OCI-LY7 (cell line): ENCODE measurements around the gene KCTD18. TPM values are rescaled to one million over a fixed set of nuclear protein-coding genes. Genes with fewer than 3 reads are reported as not detected.

ENCODE experiments used
- Bru-seq: library from RNA; stranded (reverse); fragments of 400-500 nt; gene quantifications from one replicate; lab custom pipeline; 2021; lab: Mats Ljungman, UMichigan
- BruChase-seq, 2 experiments: library from RNA; stranded (reverse); fragments of 400-500 nt; gene quantifications; one replicate each; lab custom pipeline; 2021; lab: Mats Ljungman, UMichigan
- BruUV-seq: library from RNA; stranded (reverse); fragments of 400-500 nt; replicated peaks from 2 replicates; lab custom pipeline; 2021; lab: Mats Ljungman, UMichigan
- CTCF ChIA-PET: fragments of 300-600 bp; sonication (Branson Sonifier 250); formaldehyde crosslinking; loops from one replicate; lab custom pipeline; 2022; ENCODE audit warnings: antibody characterized with exemption; ENCODE audit not compliant: unreplicated experiment; lab: Charles Lee
- POLR2A ChIA-PET: fragments of 300-600 bp; sonication (Branson Sonifier 250); formaldehyde crosslinking; loops from one replicate; lab custom pipeline; 2022; ENCODE audit warnings: antibody characterized with exemption; lab: Charles Lee
- DNase-seq: peaks from one replicate; pipeline ENCODE4 v3.0.0-alpha.2; 2015; ENCODE audit warnings: low spot score
- H2AFZ ChIP-seq: fragments of 200-600 bp; sonication (generic), shearing (Covaris generic); 2 replicates; pipeline ENCODE4 v1.6.1; 2014; ENCODE audit warnings: mild to moderate bottlenecking, antibody characterized with exemption, low read length, moderate library complexity
- H3K27ac ChIP-seq: fragments of 200-600 bp; sonication (generic); 2 replicates; pipeline ENCODE4 v1.5.1; 2014; ENCODE audit warnings: mixed run types, low read depth, mild to moderate bottlenecking, moderate library complexity, low read length, inconsistent platforms; ENCODE audit not compliant: poor library complexity, severe bottlenecking
- H3K36me3 ChIP-seq: fragments of 200-600 bp; sonication (generic); 2 replicates; pipeline ENCODE4 v1.6.1; 2014; ENCODE audit warnings: mild to moderate bottlenecking, antibody characterized with exemption, low read length, moderate library complexity, mixed read lengths; ENCODE audit not compliant: insufficient read depth
- H3K4me1 ChIP-seq: fragments of 200-600 bp; sonication (generic); 2 replicates; pipeline ENCODE4 v1.5.1; 2014; ENCODE audit warnings: mild to moderate bottlenecking, low read length; ENCODE audit not compliant: insufficient read depth, poor library complexity, severe bottlenecking
- H3K4me2 ChIP-seq: fragments of 200-600 bp; sonication (generic); 2 replicates; pipeline ENCODE4 v1.6.1; 2014; ENCODE audit warnings: mild to moderate bottlenecking, low read length
- H3K4me3 ChIP-seq: fragments of 200-600 bp; sonication (generic); 2 replicates; pipeline ENCODE4 v1.5.1; 2014; ENCODE audit warnings: mild to moderate bottlenecking, low read depth, low read length; ENCODE audit not compliant: poor library complexity, severe bottlenecking
- H3K79me2 ChIP-seq: fragments of 200-600 bp; sonication (generic); 2 replicates; pipeline ENCODE4 v1.6.1; 2016; ENCODE audit warnings: low read depth, mild to moderate bottlenecking, low read length, moderate library complexity, mixed read lengths; ENCODE audit not compliant: insufficient read depth
- H3K9me2 ChIP-seq: fragments of 200-600 bp; sonication (generic); 2 replicates; pipeline ENCODE4 v1.6.1; 2016; ENCODE audit warnings: mild to moderate bottlenecking, low read length, mixed read lengths; ENCODE audit not compliant: insufficient read depth
- H3K9me3 ChIP-seq: fragments of 200-600 bp; sonication (generic); 2 replicates; pipeline ENCODE4 v1.6.1; 2014; ENCODE audit warnings: mild to moderate bottlenecking, mixed run types, low read length, mixed read lengths
- H4K20me1 ChIP-seq: fragments of 200-600 bp; sonication (generic); 2 replicates; pipeline ENCODE4 v1.6.1; 2014; ENCODE audit warnings: mild to moderate bottlenecking, antibody characterized with exemption, low read length, moderate library complexity, mixed read lengths; ENCODE audit not compliant: insufficient read depth
- EZH2phosphoT487 ChIP-seq: fragments of 200-600 bp; sonication (generic); IDR thresholded peaks from 2 replicates; pipeline ENCODE4 v1.6.1; 2018; ENCODE audit warnings: low read depth, borderline replicate concordance, mild to moderate bottlenecking, mixed run types, antibody characterized with exemption, low read length, moderate library complexity, mixed read lengths
- intact Hi-C: fragments of 100-400 bp; cut with micrococcal nuclease; formaldehyde crosslinking; loops from one replicate; pipeline ENCODE4 v1.10.0; 2022; ENCODE audit not compliant: unreplicated experiment
- long read RNA-seq: library from polyadenylated mRNA; stranded (forward); transcript quantifications from one replicate; pipeline ENCODE4 v2.0.0, GENCODE V29; 2022
- total RNA-seq, 2 experiments: library from RNA; depleted of rRNA in 1 of 2; stranded (reverse); fragments of >200 nt in 1 of 2; shearing (Covaris generic) in 1 of 2; gene quantifications; 2 replicates each; pipeline ENCODE4 v1.2.3, GENCODE V29; 2014 to 2022
- TF ChIP-seq, protein P1 (sequence below): fragments of 200-600 bp; sonication (generic); conservative IDR thresholded peaks from 2 replicates; pipeline ENCODE4 v1.5.1; 2014; ENCODE audit warnings: mild to moderate bottlenecking, antibody characterized with exemption, low read length, moderate library complexity, mixed read lengths

KCTD18 gene
- total RNA-seq (2014; rRNA removed; shearing (Covaris generic)) (10.9 and 12.7 TPM in 2 replicates), total RNA-seq (2022) (16.2 and 20.0 TPM in 2 replicates), Bru-seq, nascent RNA (percentile 70 among the genes with signal in this experiment), BruChase-seq, experiment 1, labeled RNA remaining after a 6-hour chase (percentile 59 among the genes with signal in this experiment), BruChase-seq, experiment 2, labeled RNA remaining after a 2-hour chase (percentile 65 among the genes with signal in this experiment)
- long read RNA-seq, transcript KCTD18-201 (7 exons, 2,940 nt): major isoform, 21 of 35 reads
- long read RNA-seq, partial matches to known transcripts: 2 of 35 reads
- long read RNA-seq, other reads (novel, unspliced or antisense): 8 of 35 reads

DNA sequence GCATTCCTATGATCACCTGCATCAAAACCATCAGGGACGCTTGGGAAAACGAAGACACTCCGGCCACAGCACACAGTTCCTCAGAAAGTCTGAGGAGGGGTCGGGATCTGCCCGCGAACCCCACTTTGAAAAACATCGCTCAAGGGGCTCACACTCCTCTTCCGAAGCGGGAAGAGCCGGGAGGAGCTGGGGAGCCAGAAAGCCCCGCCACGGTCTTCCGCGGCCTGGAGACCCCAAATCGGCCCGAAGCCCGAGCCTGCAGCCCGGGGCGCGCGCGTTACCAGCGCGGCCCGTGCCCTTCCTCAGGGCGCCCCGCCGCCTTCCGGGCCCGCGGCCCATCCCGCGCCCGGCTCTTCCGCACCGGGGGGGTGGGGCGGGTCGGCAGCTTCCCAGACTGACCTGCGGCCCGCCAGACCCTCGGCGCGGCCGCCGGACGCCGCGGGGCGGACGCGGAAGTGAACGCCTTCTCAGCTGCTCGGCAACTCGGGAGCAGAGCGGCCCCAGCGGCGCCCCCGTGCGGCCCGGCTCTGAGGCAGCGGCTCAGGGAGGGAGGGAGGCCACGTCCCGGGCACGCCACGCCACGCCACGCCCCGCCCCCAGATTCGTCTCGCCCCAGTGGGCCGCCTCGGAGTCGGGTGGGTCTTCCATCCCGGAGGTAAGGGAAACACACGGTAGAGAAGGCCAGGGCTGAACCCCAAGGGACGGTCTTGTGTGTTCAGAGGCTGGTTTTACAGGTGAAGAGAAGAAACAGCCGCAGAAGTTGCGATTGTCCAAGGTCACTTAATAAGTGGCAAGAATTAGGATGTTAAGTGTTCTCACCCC, at the start of gene KCTD18:
Gene KCTD18 (minus strand): TSS at position 457 of the 822 bp plus-strand sequence. CDS start 3,052 bp downstream, outside the sequence.
- H3K4me3 ChIP-seq: peak within 1 kb of the TSS; percentile 78
- TF ChIP-seq EZH2phosphoT487: no peak
- TF ChIP-seq, protein P1, sequence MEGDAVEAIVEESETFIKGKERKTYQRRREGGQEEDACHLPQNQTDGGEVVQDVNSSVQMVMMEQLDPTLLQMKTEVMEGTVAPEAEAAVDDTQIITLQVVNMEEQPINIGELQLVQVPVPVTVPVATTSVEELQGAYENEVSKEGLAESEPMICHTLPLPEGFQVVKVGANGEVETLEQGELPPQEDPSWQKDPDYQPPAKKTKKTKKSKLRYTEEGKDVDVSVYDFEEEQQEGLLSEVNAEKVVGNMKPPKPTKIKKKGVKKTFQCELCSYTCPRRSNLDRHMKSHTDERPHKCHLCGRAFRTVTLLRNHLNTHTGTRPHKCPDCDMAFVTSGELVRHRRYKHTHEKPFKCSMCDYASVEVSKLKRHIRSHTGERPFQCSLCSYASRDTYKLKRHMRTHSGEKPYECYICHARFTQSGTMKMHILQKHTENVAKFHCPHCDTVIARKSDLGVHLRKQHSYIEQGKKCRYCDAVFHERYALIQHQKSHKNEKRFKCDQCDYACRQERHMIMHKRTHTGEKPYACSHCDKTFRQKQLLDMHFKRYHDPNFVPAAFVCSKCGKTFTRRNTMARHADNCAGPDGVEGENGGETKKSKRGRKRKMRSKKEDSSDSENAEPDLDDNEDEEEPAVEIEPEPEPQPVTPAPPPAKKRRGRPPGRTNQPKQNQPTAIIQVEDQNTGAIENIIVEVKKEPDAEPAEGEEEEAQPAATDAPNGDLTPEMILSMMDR: peak; percentile 80
- H3K4me1 ChIP-seq: peaks cover 24% of the 10 kb centered on the region
- peaks cover 4% of the 10 kb centered on the region; the same call in 1 of the 2 replicates for H3K79me2 ChIP-seq
- BruUV-seq: no TSS peak
- no peaks in the 10 kb centered on the region for H3K36me3 ChIP-seq
- peak within 1 kb of the TSS; percentile 16 for H3K27ac ChIP-seq
- H3K9me3 ChIP-seq: no peaks in the 10 kb centered on the region
- peak within 1 kb of the TSS; percentile 99 for H3K4me2 ChIP-seq
- ChIA-PET POLR2A (interaction anchor here (0.6 to 9.9 kb wide), 4 partner anchors 8 to 552 kb away, joined by 3 to 98 read pairs (median 4); partner anchors contain the start of gene SGO2), CTCF (interaction anchor here (0.6 to 1.0 kb wide), 6 partner anchors 14 to 201 kb away, joined by 3 to 4 read pairs (median 4); partner anchors contain the start of gene SGO2)
- H2AFZ ChIP-seq: peak within 1 kb of the TSS; percentile 95
- no peaks in the 10 kb centered on the region for H4K20me1 ChIP-seq
- H3K9me2 ChIP-seq: no peaks in the 10 kb centered on the region
- DNase-seq: peak; percentile 93
- intact Hi-C loops: loop anchor here (1.0 to 10.0 kb wide), 2 partner anchors 16 to 375 kb away; partner anchors contain the start of genes NIF3L1, PPIL3 and SGO2

GRCh38 chr2:200540793-200541192, 30.9 kb upstream of the KCTD18 start:
- Histone ChIP-seq H3K9me2 (no peaks in the 10 kb centered on the region), H3K4me2 (no peak overlapping the region), H4K20me1 (no peaks in the 10 kb centered on the region), H3K36me3 (peaks cover 99% of the 10 kb centered on the region), H3K79me2 (no peaks in the 10 kb centered on the region), H3K4me3 (no peak overlapping the region), H2AFZ (no peak overlapping the region), H3K9me3 (peaks cover 15% of the 10 kb centered on the region), H3K27ac (no peak overlapping the region), H3K4me1 (no peaks in the 10 kb centered on the region)
- ChIA-PET CTCF (no interaction called here), POLR2A (no interaction called here)
- BruUV-seq: no TSS peak
- no peak for DNase-seq
- no peak for TF ChIP-seq EZH2phosphoT487
- TF ChIP-seq, protein P1: no peak
- intact Hi-C loops: no loop called here
